ENCODE data around the gene MCC.

- TF ChIP-seq CTCF (IDR thresholded peaks at IDR 0.05) (no peak), EZH2 (IDR thresholded peaks at IDR 0.05) (no peak), EZH2phosphoT487 (IDR thresholded peaks at IDR 0.05) (no peak)
Measured at GRCh38 chr5:113217619-113218184, 270.6 kb downstream of the MCC start.
